Tibial nerve (tissue), 4 donors: ENCODE measurements around the gene RAB17.

Experiments
- CTCF ChIP-seq, 5 experiments: fragments of 200-600 bp in 3 of 5; fragments of 450-650 bp in 2 of 5; sonication (generic) in 3 of 5; IDR thresholded peaks; one replicate each; pipeline ENCODE4 v1.5.1; 2016 to 2019; ENCODE audit warnings: antibody characterized with exemption in 5 of 5, mild to moderate bottlenecking in 3 of 5, moderate library complexity in 2 of 5
- EP300 ChIP-seq, 2 donors: sonication (generic); formaldehyde crosslinking; IDR thresholded peaks; one replicate each; pipeline ENCODE4 v1.6.1; 2017; ENCODE audit warnings: antibody characterized with exemption in 2 of 2, mild to moderate bottlenecking in 1 of 2
- POLR2A ChIP-seq, 2 donors: fragments of 450-650 bp; IDR thresholded peaks; one replicate each; pipeline ENCODE4 v1.6.1; 2017; ENCODE audit warnings: antibody characterized with exemption in 2 of 2, mild to moderate bottlenecking in 2 of 2, moderate library complexity in 2 of 2

DNA sequence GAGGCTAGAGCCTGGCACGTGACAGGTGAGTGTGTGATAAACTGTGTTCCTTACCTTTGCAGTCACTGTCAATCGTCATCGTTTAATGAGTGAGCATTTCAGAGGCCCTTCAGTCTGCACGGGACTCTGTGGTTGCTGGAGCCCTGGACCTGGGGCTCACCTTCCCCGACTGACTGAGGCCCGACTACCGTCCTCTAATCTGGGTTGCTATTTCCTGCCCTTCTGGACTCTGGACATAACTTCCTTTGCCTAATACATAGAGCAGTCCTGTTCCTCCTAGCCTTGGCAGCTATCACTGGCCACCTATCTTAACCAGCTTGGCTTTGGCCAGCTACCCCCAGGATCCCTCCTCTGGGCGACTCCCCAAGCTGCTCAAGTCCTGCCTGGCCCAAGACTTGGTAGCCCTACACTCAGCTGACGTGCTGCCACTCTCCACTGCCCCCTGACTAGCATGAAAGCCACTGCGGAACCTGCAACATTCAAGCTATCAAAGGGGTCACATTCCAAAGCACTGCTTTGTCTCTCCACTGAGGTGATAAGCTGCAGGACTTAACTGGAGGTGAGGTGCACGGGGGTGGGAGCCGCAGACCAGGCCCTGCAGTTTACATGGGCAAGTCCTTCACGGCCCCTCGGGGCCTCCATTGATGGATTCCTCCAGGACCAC lies 11.1 kb upstream of the RAB17 start:
- TF ChIP-seq POLR2A (IDR thresholded peaks at IDR 0.05), result no peak
- no peak for TF ChIP-seq CTCF (IDR thresholded peaks at IDR 0.05)
- TF ChIP-seq EP300 (IDR thresholded peaks at IDR 0.05), result no peak
